ENCODE results near the gene MIB2. TPM values are rescaled to one million over a fixed set of nuclear protein-coding genes. Genes with fewer than 3 reads are reported as not detected.

MIB2 gene
- total RNA-seq (2013; cell fraction: nucleolus; rRNA removed), result 80.2 and 99.1 TPM in 2 replicates
- total RNA-seq (2014; rRNA removed), result 13.9 and 17.1 TPM in 2 replicates
- 1.8 and 2.3 TPM in 2 replicates for total RNA-seq (2014; rRNA removed; fragmentation: Illumina TruSeq; extraction: Trizol)
- 25.4 and 26.8 TPM in 2 replicates for total RNA-seq (2021)
- 7.1 TPM for polyA plus RNA-seq (2011; ENCODE audit: low read depth)
- polyA plus RNA-seq (2011; rRNA removed), result 3.2 and 5.5 TPM in 2 replicates
- polyA plus RNA-seq (2011; cell fraction: cytosol; rRNA removed), result 9.8 and 20.7 TPM in 2 replicates
- 125 and 131 TPM in 2 replicates for polyA plus RNA-seq (2011; cell fraction: nucleus; rRNA removed)
- polyA plus RNA-seq (2012), result 30.3 and 35.7 TPM in 2 replicates
- 0.60 and 0.78 TPM in 2 replicates for polyA plus RNA-seq (2014; fragmentation: Illumina TruSeq; extraction: Trizol)
- under 1 TPM in 1 of 2 experiments, not detected in 1; 0.42 TPM for polyA plus RNA-seq (2014; fragmentation: Nextera tagmentation; extraction: Ambion mirVana)
- polyA plus RNA-seq (2014; rRNA removed), result 17.4 and 23.0 TPM in 2 replicates
- 10 to 100 TPM; 10.9 to 15.4 TPM for polyA plus RNA-seq (2016; fragmentation: Nextera tagmentation; extraction: Ambion mirVana)
- polyA minus RNA-seq (2011; rRNA and poly(A)+ RNA removed), result 7.2 and 11.2 TPM in 2 replicates
- 8.7 and 9.5 TPM in 2 replicates for polyA minus RNA-seq (2011; cell fraction: cytosol; rRNA and poly(A)+ RNA removed)
- 21.6 and 34.3 TPM in 2 replicates for polyA minus RNA-seq (2011; cell fraction: nucleus; rRNA and poly(A)+ RNA removed)
- percentile 56 among the genes with signal in this experiment for Bru-seq, nascent RNA
- percentile 73 among the genes with signal in this experiment for BruChase-seq, experiment 1, labeled RNA remaining after a 6-hour chase
- BruChase-seq, experiment 2, labeled RNA remaining after a 2-hour chase, result percentile 67 among the genes with signal in this experiment
- long read RNA-seq, experiment 1, partial matches to known transcripts, result 10 of 13 reads
- long read RNA-seq, experiment 1, other reads (novel, unspliced or antisense), result 1 of 13 reads
- long read RNA-seq, experiment 2, result 0 reads

DNA sequence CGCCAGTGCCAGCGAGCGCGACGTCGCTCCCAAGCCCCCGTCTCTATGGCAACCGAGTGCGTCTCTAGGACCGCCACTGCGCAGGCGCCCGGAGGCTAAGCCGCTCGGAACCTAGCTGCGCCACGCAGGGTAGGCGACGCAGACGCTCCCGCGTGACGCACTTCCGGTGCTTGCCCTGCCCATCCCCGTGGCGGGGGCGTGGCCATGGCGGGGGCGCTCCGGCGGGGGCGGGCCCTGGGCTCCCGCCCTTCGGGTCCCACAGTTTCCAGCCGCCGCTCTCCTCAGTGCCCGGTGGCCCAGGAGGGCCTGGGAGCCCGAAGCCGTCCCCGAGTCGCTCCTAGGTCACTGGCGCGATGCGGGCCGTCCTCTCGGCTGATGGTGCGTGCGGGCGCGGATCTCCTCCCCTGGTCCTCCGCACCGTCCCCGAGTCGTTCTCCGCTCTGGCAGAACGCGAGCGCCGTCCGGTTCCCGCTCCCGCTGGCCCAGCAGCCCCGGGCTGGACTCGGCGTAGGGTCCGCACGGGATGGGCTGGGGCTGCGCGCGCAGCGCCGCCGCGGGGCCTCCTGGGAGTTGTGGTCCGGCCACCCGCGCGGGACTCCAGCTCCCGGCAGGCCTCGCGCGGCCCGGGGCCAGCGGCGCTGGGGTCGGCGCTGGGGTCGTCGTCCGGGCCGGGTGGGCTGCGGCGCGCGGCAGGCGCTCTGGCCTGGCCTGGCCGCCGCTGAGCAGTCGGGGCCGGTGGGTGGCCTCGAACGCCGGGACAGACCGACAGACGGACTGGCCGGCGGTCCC, at the start of gene MIB2:
MIB2 (plus strand) TSS at position 245 of the 789 bp plus-strand sequence. CDS start 7,953 bp downstream, outside the sequence.
- peaks cover 3% of the 10 kb centered on the region for H3K79me2 ChIP-seq (ENCODE audit: control insufficient read depth, insufficient read depth, low read length)
- H3K27me3 ChIP-seq (replicated peaks in 1 of 2; ENCODE audit: control insufficient read depth in 2 of 2, insufficient read depth in 2 of 2, low read length in 1 of 2), result no peaks in the 10 kb centered on the region; a peak in 1 of 4 replicates
- H3K36me3 ChIP-seq (ENCODE audit: control insufficient read depth in 2 of 2, insufficient read depth in 2 of 2, low read length in 1 of 2), result peaks cover 0 to 2% of the 10 kb centered on the region in 2 experiments; a peak in 1 of 4 replicates
- peak within 1 kb of the TSS; percentile 93 for H2AFZ ChIP-seq (ENCODE audit: control insufficient read depth, low read depth, low read length)
- H3K9ac ChIP-seq (ENCODE audit: control insufficient read depth, insufficient read depth, low read length), result peak within 1 kb of the TSS; percentile 99
- peak within 1 kb of the TSS; percentile 85 for H3K4me3 ChIP-seq
- WGBS (ENCODE audit: insufficient coverage, insufficient replicate concordance, low lambda C conversion rate, missing lambda C conversion rate), result 1% methylated on average over 100 of the region's 107 CpGs
- peak within 1 kb of the TSS; percentile 93 for H3K4me2 ChIP-seq (ENCODE audit: control insufficient read depth, insufficient read depth)
- in situ Hi-C loops (cut with MboI), result no loop called here
- POLR2A ChIA-PET, result interaction anchor here (0.6 to 1.5 kb wide), 4 partner anchors 8 to 217 kb away, joined by 3 to 8 read pairs (median 4); no protein-coding TSS in a partner anchor
- RAD21 ChIA-PET (ENCODE audit: unreplicated experiment), result interaction anchor here (0.7 to 2.8 kb wide), 4 partner anchors 13 to 63 kb away, joined by 3 to 8 read pairs (median 5); no protein-coding TSS in a partner anchor
- ATAC-seq, result peak; percentile 95
- no TSS peak for BruUV-seq (replicated peaks)
- peak; percentile 97 for FAIRE-seq
- H3K27ac ChIP-seq (ENCODE audit: control insufficient read depth, insufficient read depth), result peak within 1 kb of the TSS; percentile 98
- intact Hi-C loops (cut with micrococcal nuclease; ENCODE audit: unreplicated experiment), result loop anchor here (5.0 kb wide), 1 partner anchor 43 kb away; the partner anchor contains the start of gene SSU72
- H3K9me3 ChIP-seq (replicated peaks; ENCODE audit: control insufficient read depth, insufficient read depth, low read length), result no peaks in the 10 kb centered on the region
- CTCF ChIA-PET, result interaction anchor here (0.7 to 1.0 kb wide), 2 partner anchors 9 to 13 kb away, joined by 4 to 5 read pairs; no protein-coding TSS in a partner anchor
- H3K4me1 ChIP-seq (ENCODE audit: control insufficient read depth, insufficient read depth, low read length), result peaks cover 15% of the 10 kb centered on the region
- 0 out of 2 replicates have a peak, but pooled peaks cover 3% of the 10 kb centered on the region for H4K20me1 ChIP-seq (ENCODE audit: control insufficient read depth, insufficient read depth)
- peak; percentile 87 for DNase-seq (ENCODE audit: low read depth, low spot score)
- SMC1A ChIA-PET (ENCODE audit: uncharacterized antibody, unreplicated experiment), result interaction anchor here (1.2 to 1.8 kb wide), 2 partner anchors 13 to 290 kb away, joined by 3 to 4 read pairs; no protein-coding TSS in a partner anchor
- TF ChIP-seq, protein P1, sequence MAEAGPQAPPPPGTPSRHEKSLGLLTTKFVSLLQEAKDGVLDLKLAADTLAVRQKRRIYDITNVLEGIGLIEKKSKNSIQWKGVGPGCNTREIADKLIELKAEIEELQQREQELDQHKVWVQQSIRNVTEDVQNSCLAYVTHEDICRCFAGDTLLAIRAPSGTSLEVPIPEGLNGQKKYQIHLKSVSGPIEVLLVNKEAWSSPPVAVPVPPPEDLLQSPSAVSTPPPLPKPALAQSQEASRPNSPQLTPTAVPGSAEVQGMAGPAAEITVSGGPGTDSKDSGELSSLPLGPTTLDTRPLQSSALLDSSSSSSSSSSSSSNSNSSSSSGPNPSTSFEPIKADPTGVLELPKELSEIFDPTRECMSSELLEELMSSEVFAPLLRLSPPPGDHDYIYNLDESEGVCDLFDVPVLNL (IDR thresholded peaks at IDR 0.05; ENCODE audit: low read depth, low read length), result 0 out of 2 replicates have a peak, but pooled peaks have one; percentile 11
- no peak for TF ChIP-seq BRCA1 (IDR thresholded peaks at IDR 0.05; ENCODE audit: low read depth, low read length)
- peak; percentile 12; the same call in 1 of the 2 replicates for TF ChIP-seq CHD2 (IDR thresholded peaks at IDR 0.05; ENCODE audit: borderline replicate concordance, low read depth, low read length)
- TF ChIP-seq, protein P2, sequence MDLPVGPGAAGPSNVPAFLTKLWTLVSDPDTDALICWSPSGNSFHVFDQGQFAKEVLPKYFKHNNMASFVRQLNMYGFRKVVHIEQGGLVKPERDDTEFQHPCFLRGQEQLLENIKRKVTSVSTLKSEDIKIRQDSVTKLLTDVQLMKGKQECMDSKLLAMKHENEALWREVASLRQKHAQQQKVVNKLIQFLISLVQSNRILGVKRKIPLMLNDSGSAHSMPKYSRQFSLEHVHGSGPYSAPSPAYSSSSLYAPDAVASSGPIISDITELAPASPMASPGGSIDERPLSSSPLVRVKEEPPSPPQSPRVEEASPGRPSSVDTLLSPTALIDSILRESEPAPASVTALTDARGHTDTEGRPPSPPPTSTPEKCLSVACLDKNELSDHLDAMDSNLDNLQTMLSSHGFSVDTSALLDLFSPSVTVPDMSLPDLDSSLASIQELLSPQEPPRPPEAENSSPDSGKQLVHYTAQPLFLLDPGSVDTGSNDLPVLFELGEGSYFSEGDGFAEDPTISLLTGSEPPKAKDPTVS (IDR thresholded peaks at IDR 0.05; ENCODE audit: low read depth, low read length), result no peak
- TF ChIP-seq, protein P3, sequence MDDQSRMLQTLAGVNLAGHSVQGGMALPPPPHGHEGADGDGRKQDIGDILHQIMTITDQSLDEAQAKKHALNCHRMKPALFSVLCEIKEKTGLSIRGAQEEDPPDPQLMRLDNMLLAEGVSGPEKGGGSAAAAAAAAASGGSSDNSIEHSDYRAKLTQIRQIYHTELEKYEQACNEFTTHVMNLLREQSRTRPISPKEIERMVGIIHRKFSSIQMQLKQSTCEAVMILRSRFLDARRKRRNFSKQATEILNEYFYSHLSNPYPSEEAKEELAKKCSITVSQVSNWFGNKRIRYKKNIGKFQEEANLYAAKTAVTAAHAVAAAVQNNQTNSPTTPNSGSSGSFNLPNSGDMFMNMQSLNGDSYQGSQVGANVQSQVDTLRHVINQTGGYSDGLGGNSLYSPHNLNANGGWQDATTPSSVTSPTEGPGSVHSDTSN (IDR thresholded peaks at IDR 0.05; ENCODE audit: insufficient replicate concordance, low read depth, low read length), result no peak
- TF ChIP-seq EP300 (IDR thresholded peaks at IDR 0.05; ENCODE audit: borderline replicate concordance in 1 of 2, control insufficient read depth in 1 of 2, low read depth in 2 of 2, low read length in 2 of 2), result no peak; a peak in 1 of 4 replicates
- TF ChIP-seq NFYA (IDR thresholded peaks at IDR 0.05; ENCODE audit: borderline replicate concordance, low read depth, low read length), result no peak
- peak; percentile 76; the same call in 1 of the 2 replicates for TF ChIP-seq POLR2AphosphoS2 (IDR thresholded peaks at IDR 0.05; ENCODE audit: low read depth, low read length)
- peak; percentile 93 for TF ChIP-seq POLR2A (IDR thresholded peaks at IDR 0.05; ENCODE audit: low read depth, low read length)
- TF ChIP-seq ZBED1 (IDR thresholded peaks at IDR 0.05; ENCODE audit: borderline replicate concordance), result no peak
- TF ChIP-seq TBL1XR1 (IDR thresholded peaks at IDR 0.05; ENCODE audit: low read depth, low read length), result no peak; the same call in 1 of the 2 replicates
- no peak for TF ChIP-seq SUPT20H (IDR thresholded peaks at IDR 0.05; ENCODE audit: borderline replicate concordance, control insufficient read depth, low read depth, low read length)
